Kidney tubule cell (primary cell): ENCODE measurements around the gene KDM8.
"Not testable (repeated sequence)": the region's sequence is repeated elsewhere in the genome, so short reads cannot be mapped to it uniquely, and the experiment has no call there.

Experiments used
- DNase-seq: peaks from one replicate; pipeline ENCODE4 v3.0.0-alpha.2; 2018; ENCODE audit warnings: low spot score

The KDM8 gene

GRCh38 chr16:27244363-27244755, 41.0 kb downstream of the KDM8 start:
- no peak for DNase-seq

GRCh38 chr16:27245276-27246172, 42.2 kb downstream of the KDM8 start:
- peak; percentile 88 for DNase-seq

- DNase-seq: no peak
These were observed 43.1 kb downstream of the KDM8 start for GRCh38 chr16:27246439-27246838.

GRCh38 chr16:27247076-27247475, 43.8 kb downstream of the KDM8 start:
- not testable (repeated sequence) for DNase-seq

GRCh38 chr16:27248036-27248435, 44.7 kb downstream of the KDM8 start:
- no peak for DNase-seq

- DNase-seq: not testable (repeated sequence)
These were observed 45.6 kb downstream of the KDM8 start for GRCh38 chr16:27248886-27249285.

- no peak for DNase-seq
These were observed 48.3 kb downstream of the KDM8 start for GRCh38 chr16:27251541-27252205.

GRCh38 chr16:27252206-27252585, 48.9 kb downstream of the KDM8 start:
- DNase-seq: no peak

GRCh38 chr16:27253526-27253930, 50.2 kb downstream of the KDM8 start:
- peak; percentile 81 for DNase-seq

- no peak for DNase-seq
These were observed 51.0 kb downstream of the KDM8 start for GRCh38 chr16:27254262-27254811.

GRCh38 chr16:27256861-27257260, 53.5 kb downstream of the KDM8 start:
- no peak for DNase-seq

GRCh38 chr16:27257271-27257670, 53.9 kb downstream of the KDM8 start:
- DNase-seq: no peak

GRCh38 chr16:27258241-27258734, 55.0 kb downstream of the KDM8 start:
- DNase-seq: no peak

GRCh38 chr16:27259710-27260109, 56.4 kb downstream of the KDM8 start:
- no peak for DNase-seq

GRCh38 chr16:27262904-27263423, 59.6 kb downstream of the KDM8 start:
- DNase-seq: not testable (repeated sequence)

- DNase-seq: peak; percentile 85
These were observed 60.8 kb downstream of the KDM8 start for GRCh38 chr16:27264151-27264550.

GRCh38 chr16:27265982-27266381, 62.7 kb downstream of the KDM8 start:
- DNase-seq: no peak

GRCh38 chr16:27267037-27267677, 63.8 kb downstream of the KDM8 start:
- DNase-seq: no peak

GRCh38 chr16:27268376-27269299, 65.3 kb downstream of the KDM8 start, which contains the start of gene NSMCE1:
TSS of gene NSMCE1 (minus strand) at chr16:27268772. CDS start at chr16:27257570, 11,202 bp downstream.
- peak; percentile 95 for DNase-seq

- no peak for DNase-seq
These were observed 66.2 kb downstream of the KDM8 start for GRCh38 chr16:27269300-27270150.
